NCI-H2171 treated with DMSO at 0.1 percent for 48 hours (cell line): ENCODE results near the gene NFIC.

ENCODE experiments used
- DNase-seq: peaks from one replicate; lab custom pipeline; 2025; lab: John Stamatoyannopoulos, UW

NFIC gene

GRCh38 chr19:3454656-3455392 lies 88.4 kb downstream of the NFIC start:
- DNase-seq: no peak

- DNase-seq: no peak
Measured at GRCh38 chr19:3455393-3455955, 89.1 kb downstream of the NFIC start.

- DNase-seq: no peak
Measured at GRCh38 chr19:3455960-3456601, 89.7 kb downstream of the NFIC start.

GRCh38 chr19:3456925-3457527 lies 90.6 kb downstream of the NFIC start:
- DNase-seq: no peak

- no peak for DNase-seq
Measured at GRCh38 chr19:3457528-3458228, 91.3 kb downstream of the NFIC start.

GRCh38 chr19:3458229-3459088 lies 92.1 kb downstream of the NFIC start:
- DNase-seq: no peak

GRCh38 chr19:3459089-3459881 lies 92.9 kb downstream of the NFIC start:
- DNase-seq: no peak

- DNase-seq: no peak
Measured at GRCh38 chr19:3459965-3460582, 93.7 kb downstream of the NFIC start.

GRCh38 chr19:3462991-3463713 lies 96.8 kb downstream of the NFIC start:
- no peak for DNase-seq

GRCh38 chr19:3463714-3464586 lies 97.6 kb downstream of the NFIC start:
- DNase-seq: no peak

- no peak for DNase-seq
Measured at GRCh38 chr19:3464587-3465235, 98.3 kb downstream of the NFIC start.

GRCh38 chr19:3465552-3465951 lies 99.2 kb downstream of the NFIC start:
- no peak for DNase-seq

GRCh38 chr19:3466635-3467034 lies 100.3 kb downstream of the NFIC start:
- no peak for DNase-seq

- no peak for DNase-seq
Measured at GRCh38 chr19:3467437-3468198, 101.2 kb downstream of the NFIC start.

GRCh38 chr19:3468211-3468610 lies 101.8 kb downstream of the NFIC start:
- no peak for DNase-seq

GRCh38 chr19:3469638-3470499 lies 103.5 kb downstream of the NFIC start:
- no peak for DNase-seq
